Lung (tissue), 12 donors: ENCODE results near the gene NADK2. TPM values are rescaled to one million over a fixed set of nuclear protein-coding genes. Genes with fewer than 3 reads are reported as not detected.

Source experiments
- ATAC-seq: fragments of 200-7000 bp; cut with Tn5 transposase; one replicate; pipeline ENCODE4 v1.9.1; 2020; ENCODE audit warnings: moderate number of reproducible peaks; ENCODE audit not compliant: insufficient read depth, low FRiP score
- DNase-seq, 3 donors: peaks; one replicate each; pipeline ENCODE4 v3.0.0-alpha.2; 2013 to 2017
- H3K27ac ChIP-seq, 2 donors: one replicate each; pipeline ENCODE4 v1.5.1; 2013; ENCODE audit warnings: mild to moderate bottlenecking in 2 of 2, moderate library complexity in 2 of 2, control low read depth in 1 of 2, inconsistent platforms in 1 of 2, low read depth in 1 of 2, low read length in 1 of 2
- H3K27me3 ChIP-seq, 3 donors: one replicate each; pipeline ENCODE4 v1.5.1; 2013; ENCODE audit warnings: low read length in 2 of 3; ENCODE audit not compliant: control insufficient read depth in 3 of 3, insufficient read depth in 3 of 3
- H3K36me3 ChIP-seq, 4 donors: one replicate each; pipeline ENCODE4 v1.5.1; 2013; ENCODE audit warnings: low read length in 4 of 4, mild to moderate bottlenecking in 1 of 4, moderate library complexity in 1 of 4; ENCODE audit not compliant: control insufficient read depth in 4 of 4, insufficient read depth in 4 of 4
- H3K4me1 ChIP-seq, 5 donors: one replicate each; pipeline ENCODE4 v1.5.1; 2013; ENCODE audit warnings: low read length in 5 of 5, mild to moderate bottlenecking in 2 of 5, moderate library complexity in 1 of 5; ENCODE audit not compliant: control insufficient read depth in 5 of 5, insufficient read depth in 5 of 5
- H3K4me3 ChIP-seq: one replicate; pipeline ENCODE4 v1.5.1; 2013; ENCODE audit warnings: mild to moderate bottlenecking, control low read depth, moderate library complexity
- H3K9ac ChIP-seq, 2 donors: one replicate each; pipeline ENCODE4 v1.5.1; 2013; ENCODE audit warnings: low read length in 2 of 2, control low read depth in 1 of 2; ENCODE audit not compliant: insufficient read depth in 1 of 2
- H3K9me3 ChIP-seq, 4 donors: one replicate each; pipeline ENCODE4 v1.5.1; 2013; ENCODE audit warnings: low read length in 3 of 4, mild to moderate bottlenecking in 1 of 4, moderate library complexity in 1 of 4; ENCODE audit not compliant: control insufficient read depth in 4 of 4, insufficient read depth in 3 of 4
- WGBS, 2 donors: extraction: QIAGEN DNeasy Blood & Tissue Kit; methylation state at CpG; one replicate each; pipeline ENCODE4 v1.1.7; 2013; 5-methylcytosine and 5-hydroxymethylcytosine counted together
- polyA plus RNA-seq, 2 donors: library from polyadenylated mRNA; stranded (reverse); fragments of 200-250 nt; gene quantifications; one replicate each; pipeline ENCODE4 v1.2.1, GENCODE V29; 2013
- total RNA-seq, 2 donors: library from RNA; depleted of rRNA in 1 of 2; stranded (reverse); fragments of >200 nt in 1 of 2; gene quantifications; one replicate each; pipeline ENCODE4 v1.2.1, GENCODE V29; 2014 to 2021
- TF ChIP-seq, protein P1 (sequence below): IDR thresholded peaks from 2 replicates; pipeline ENCODE4 v1.5.1; 2012; ENCODE audit warnings: mild to moderate bottlenecking; ENCODE audit errors: control extremely low read depth, extremely low read depth
- donor health status: control.
- donor health status: control.
- donor health status: Bipolar disorder and iron deficiency.
- donor health status: healthy.
- donor health status: DM: yes; HTN: yes; CAD: no.

Gene NADK2
- total and polyA plus RNA-seq, 4 donors, result 8.4 to 37.9 (median 16.2) TPM

GRCh38 chr5:36153726-36154125 lies 88.0 kb downstream of the NADK2 start:
- Histone ChIP-seq H3K9me3 (no peaks in the 10 kb centered on the region), H3K36me3 (peaks cover 3 to 26% (median 16%) of the 10 kb centered on the region in 4 donors), H3K27me3 (no peaks in the 10 kb centered on the region), H3K4me1 (peaks cover 0 to 25% (median 16%) of the 10 kb centered on the region in 5 donors), H3K9ac (peak overlapping the region in 1 of 2 donors; percentile 28), H3K4me3 (no peak overlapping the region), H3K27ac (no peak overlapping the region)
- TF ChIP-seq, protein P1, sequence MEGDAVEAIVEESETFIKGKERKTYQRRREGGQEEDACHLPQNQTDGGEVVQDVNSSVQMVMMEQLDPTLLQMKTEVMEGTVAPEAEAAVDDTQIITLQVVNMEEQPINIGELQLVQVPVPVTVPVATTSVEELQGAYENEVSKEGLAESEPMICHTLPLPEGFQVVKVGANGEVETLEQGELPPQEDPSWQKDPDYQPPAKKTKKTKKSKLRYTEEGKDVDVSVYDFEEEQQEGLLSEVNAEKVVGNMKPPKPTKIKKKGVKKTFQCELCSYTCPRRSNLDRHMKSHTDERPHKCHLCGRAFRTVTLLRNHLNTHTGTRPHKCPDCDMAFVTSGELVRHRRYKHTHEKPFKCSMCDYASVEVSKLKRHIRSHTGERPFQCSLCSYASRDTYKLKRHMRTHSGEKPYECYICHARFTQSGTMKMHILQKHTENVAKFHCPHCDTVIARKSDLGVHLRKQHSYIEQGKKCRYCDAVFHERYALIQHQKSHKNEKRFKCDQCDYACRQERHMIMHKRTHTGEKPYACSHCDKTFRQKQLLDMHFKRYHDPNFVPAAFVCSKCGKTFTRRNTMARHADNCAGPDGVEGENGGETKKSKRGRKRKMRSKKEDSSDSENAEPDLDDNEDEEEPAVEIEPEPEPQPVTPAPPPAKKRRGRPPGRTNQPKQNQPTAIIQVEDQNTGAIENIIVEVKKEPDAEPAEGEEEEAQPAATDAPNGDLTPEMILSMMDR, result no peak
- no peak for ATAC-seq
- 64 to 68% methylated on average over 4 of the region's 4 CpGs for WGBS, 2 donors
- no peak for DNase-seq

GRCh38 chr5:36153298-36153677 lies 88.4 kb downstream of the NADK2 start:
- TF ChIP-seq, protein P1, result no peak
- Histone ChIP-seq H3K9me3 (no peaks in the 10 kb centered on the region), H3K4me1 (peaks cover 0 to 25% (median 16%) of the 10 kb centered on the region in 5 donors), H3K9ac (peak overlapping the region; percentile 28 to 62), H3K36me3 (peaks cover 3 to 26% (median 16%) of the 10 kb centered on the region in 4 donors), H3K27ac (no peak overlapping the region), H3K4me3 (no peak overlapping the region), H3K27me3 (no peaks in the 10 kb centered on the region)
- WGBS, 2 donors, result 68 to 82% methylated on average over 7 of the region's 7 CpGs
- ATAC-seq, result no peak
- DNase-seq, result no peak

DNA sequence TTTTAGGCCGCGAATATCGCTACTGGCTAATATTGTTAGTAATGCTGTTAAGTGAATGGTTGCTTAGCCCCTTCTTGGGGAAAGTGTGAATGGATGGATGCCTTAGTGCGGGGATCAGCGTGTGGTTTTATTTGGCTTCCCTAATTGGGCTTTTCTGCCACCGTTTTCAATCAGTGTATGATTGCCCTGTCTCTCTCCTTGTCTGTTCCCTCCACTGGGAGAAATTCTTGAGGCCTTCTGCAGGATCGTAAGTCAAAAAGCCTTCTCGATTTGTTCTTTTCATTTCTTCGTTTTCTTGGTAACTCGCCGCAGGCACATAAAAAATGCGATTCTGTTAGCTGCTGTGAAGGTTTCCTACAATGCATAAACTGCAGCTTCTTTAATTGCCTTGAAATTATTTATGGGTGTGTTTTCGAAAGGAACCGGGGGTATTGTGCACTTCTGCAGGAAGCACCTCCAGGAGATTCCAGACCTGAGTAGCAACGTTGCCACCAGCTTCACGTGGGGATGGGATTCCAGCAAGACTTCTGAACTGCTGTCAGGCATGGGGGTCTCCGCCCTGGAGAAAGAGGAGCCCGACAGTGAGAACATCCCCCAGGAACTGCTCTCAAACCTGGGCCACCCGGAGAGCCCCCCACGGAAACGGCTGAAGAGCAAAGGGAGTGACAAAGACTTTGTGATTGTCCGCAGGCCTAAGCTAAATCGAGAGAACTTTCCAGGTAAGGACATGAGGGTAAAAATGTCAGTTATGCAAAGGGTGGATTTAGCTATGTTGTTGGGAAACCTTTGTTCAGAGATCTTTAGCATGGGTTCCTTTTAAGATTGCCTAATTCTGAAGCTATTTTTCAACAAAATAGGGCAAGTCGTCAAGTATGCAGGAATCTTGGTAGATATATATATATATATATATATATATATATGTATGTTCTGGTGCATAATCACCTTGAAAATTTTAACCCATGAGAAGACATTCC lies 89.1 kb downstream of the NADK2 start:
- Histone ChIP-seq H3K27me3 (no peaks in the 10 kb centered on the region), H3K9me3 (no peaks in the 10 kb centered on the region), H3K9ac (peak overlapping the region; percentile 42 to 95), H3K36me3 (peaks cover 0 to 26% (median 16%) of the 10 kb centered on the region in 4 donors), H3K4me1 (peaks cover 0 to 25% (median 16%) of the 10 kb centered on the region in 5 donors), H3K27ac (peak overlapping the region; percentile 9 to 38), H3K4me3 (peak overlapping the region; percentile 65)
- ATAC-seq, result no peak
- TF ChIP-seq, protein P1, result no peak
- DNase-seq, result peak in 2 of 3 donors; percentile 63 to 66
- WGBS, 2 donors, result 3 to 4% methylated on average over 24 of the region's 24 CpGs
